ENCODE data around the gene ACO1.
A peak's percentile ranks its signal among the peaks of the same experiment; 100 is the strongest.

The ACO1 gene

DNA sequence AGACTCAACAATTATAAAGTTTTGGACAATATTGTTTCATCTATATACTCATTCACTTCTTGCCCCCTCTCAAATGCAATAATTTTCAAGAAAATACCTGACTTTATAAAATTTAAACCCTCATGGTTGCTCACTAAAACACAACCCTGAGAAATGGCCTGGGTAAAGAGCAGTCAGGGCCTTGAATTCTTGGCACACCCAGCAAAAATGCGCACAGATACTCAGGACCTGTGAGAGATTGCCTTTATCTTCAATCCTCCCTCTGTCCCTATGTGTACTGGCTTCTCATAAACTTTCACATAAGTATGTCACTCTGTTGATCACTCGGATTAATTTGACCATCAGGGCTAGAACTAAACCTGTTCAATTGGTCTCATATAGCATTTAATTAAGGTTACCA is 12.8 kb upstream of the ACO1 start:
- H3K9me3 Mint-ChIP-seq, result no peaks in the 10 kb centered on the region
- no peak overlapping the region for H3K4me3 Mint-ChIP-seq
- H3K27ac Mint-ChIP-seq, result no peak overlapping the region

DNA sequence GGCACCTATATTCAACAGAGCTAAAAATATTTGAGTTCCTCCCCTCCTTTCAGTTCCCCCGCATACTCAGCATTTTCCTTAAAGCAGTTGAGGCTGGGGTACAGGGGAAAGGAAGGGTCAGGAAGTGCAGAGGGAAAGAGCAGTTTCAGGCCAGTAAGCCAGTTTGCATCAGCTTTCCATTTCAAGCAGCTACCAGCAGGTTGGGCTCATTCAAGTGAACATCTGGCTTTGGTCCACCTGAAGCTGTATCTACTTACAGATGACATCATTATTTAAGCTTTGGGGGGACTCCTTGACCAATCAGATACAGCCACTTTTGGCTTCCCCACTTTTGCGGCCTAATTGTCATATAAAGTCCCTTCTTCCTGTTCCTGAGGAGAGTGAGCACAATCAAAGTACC is 8.2 kb upstream of the ACO1 start:
- peaks cover 9% of the 10 kb centered on the region for H3K4me1 Mint-ChIP-seq
- no peaks in the 10 kb centered on the region for H3K36me3 Mint-ChIP-seq
- H3K4me3 Mint-ChIP-seq, result no peak overlapping the region
- H3K9me3 Mint-ChIP-seq, result no peaks in the 10 kb centered on the region
- H3K27me3 Mint-ChIP-seq, result no peaks in the 10 kb centered on the region
- H3K27ac Mint-ChIP-seq, result no peak overlapping the region

More for the DNA sequence above, 12.8 kb upstream of the ACO1 start:
- H3K4me1 Mint-ChIP-seq, result no peaks in the 10 kb centered on the region
- no peaks in the 10 kb centered on the region for H3K27me3 Mint-ChIP-seq
- no peaks in the 10 kb centered on the region for H3K36me3 Mint-ChIP-seq

DNA sequence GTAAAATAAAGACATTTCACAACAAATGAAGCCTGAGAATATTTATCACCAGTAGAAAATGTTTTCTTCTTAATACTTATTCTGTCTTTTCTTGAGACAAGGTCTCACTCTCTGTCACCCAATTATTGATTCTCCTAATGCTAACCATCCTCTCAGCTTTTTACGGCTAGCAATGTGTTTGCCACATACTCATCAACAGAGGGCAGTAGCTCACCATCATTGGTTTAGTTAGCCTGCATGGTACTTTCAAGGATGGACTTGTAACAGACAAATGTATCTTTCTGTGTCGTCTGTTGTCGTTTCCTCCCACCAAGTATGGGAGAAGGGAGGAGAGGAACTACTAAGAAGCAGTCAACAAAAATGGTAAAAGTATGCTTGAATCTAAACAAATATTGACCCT is 5.9 kb upstream of the ACO1 start:
- Mint-ChIP-seq H3K4me1 (peaks cover 11% of the 10 kb centered on the region), H3K27ac (peak overlapping the region; percentile 27), H3K4me3 (no peak overlapping the region), H3K9me3 (no peaks in the 10 kb centered on the region), H3K36me3 (no peaks in the 10 kb centered on the region), H3K27me3 (peaks cover 3% of the 10 kb centered on the region)

DNA sequence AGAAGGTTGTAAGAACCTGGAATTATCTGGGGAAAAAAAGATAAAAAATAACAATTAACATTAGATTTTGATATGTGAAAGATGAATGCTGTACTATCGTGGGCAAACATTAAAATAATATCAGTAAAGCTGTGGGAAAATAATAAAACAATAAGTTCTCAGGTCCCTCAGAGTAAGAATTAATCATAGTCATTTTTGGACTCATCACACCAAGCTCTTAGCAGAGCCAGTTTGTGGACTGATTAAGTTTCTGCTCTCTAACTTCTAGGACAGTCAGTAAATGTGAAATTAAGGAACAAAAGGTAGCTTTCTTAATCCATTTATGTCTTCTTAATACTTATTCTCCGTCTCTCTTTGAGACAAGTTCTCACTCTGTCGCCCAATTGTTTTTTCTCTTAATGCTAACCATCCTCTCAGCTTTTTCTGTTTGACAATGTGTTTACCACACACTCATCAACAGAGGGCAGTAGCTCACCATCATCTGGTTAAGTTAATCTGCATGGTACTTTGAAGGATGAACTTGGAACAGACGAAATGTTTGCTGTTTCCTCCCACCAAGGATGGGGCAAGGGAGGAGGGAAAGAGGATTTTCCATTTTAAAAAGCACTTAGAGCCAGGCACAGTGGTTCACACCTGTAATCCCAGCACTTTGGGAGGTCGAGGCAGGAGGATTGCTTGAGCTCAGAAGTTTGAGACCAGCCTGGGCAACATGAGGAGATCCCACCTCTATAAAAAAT is 5.3 kb upstream of the ACO1 start:
- H3K27ac Mint-ChIP-seq, result no peak overlapping the region
- no peaks in the 10 kb centered on the region for H3K36me3 Mint-ChIP-seq
- peaks cover 3% of the 10 kb centered on the region for H3K27me3 Mint-ChIP-seq
- no peaks in the 10 kb centered on the region for H3K9me3 Mint-ChIP-seq
- H3K4me3 Mint-ChIP-seq, result no peak overlapping the region
- peaks cover 16% of the 10 kb centered on the region for H3K4me1 Mint-ChIP-seq

DNA sequence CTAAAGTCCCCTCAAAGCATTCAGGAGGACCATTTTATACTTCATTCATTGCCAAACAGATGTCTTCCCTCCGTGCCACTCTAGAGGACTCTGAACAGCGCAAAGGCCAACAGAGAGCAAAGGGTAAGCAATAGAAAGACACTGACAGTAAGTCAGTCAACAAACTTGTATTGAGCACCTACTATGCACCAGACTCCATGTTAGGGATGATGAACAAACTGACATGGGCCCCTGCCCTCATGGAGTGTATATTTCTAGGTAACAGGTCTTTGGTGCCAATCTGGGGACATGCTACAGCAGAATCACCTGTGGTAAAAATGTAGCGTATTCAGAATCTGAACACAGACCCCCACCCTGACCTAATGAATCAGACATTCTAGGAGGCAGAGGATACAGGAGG is 3.5 kb upstream of the ACO1 start:
- Mint-ChIP-seq H3K4me1 (peaks cover 21% of the 10 kb centered on the region), H3K27me3 (peaks cover 3% of the 10 kb centered on the region), H3K27ac (no peak overlapping the region), H3K9me3 (no peaks in the 10 kb centered on the region), H3K36me3 (no peaks in the 10 kb centered on the region), H3K4me3 (no peak overlapping the region)

DNA sequence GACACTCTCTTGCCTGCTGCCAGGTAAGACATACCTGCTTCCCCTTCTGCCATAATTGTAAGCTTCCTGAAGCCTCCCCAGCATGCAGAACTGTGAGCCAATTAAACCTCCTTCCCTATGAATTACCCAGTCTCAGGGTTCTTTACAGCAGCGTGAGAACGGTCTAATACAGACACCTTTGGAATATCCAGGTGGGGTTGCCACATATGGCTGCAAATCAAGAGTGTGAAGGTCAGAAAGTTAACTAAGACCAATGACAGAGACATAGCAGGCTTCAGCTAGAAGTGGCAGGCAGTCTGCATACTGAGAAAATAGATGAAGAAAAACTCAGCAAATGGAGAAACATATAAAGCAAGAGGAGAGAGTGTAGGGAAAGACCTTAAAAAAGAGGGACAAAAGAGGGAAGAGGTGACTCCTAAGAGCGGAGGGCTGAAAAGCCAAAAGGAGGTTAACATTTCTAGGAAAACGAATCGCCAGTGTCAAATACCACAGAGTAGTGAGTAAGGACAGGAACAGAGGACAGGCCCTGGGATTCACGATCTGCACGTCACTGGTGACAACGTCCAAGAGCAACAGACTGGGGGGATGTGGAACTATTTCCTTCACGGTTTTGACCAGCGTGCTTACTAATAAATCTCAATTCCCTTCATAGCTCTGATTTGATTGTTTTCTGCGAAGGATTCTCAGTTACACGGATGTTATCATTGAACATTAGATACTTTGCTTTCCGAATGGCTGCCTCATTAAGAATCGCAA is 1.7 kb upstream of the ACO1 start:
- H3K36me3 Mint-ChIP-seq, result no peaks in the 10 kb centered on the region
- H3K4me1 Mint-ChIP-seq, result peaks cover 31% of the 10 kb centered on the region
- H3K27ac Mint-ChIP-seq, result no peak overlapping the region
- no peak overlapping the region for H3K4me3 Mint-ChIP-seq
- peaks cover 3% of the 10 kb centered on the region for H3K27me3 Mint-ChIP-seq
- H3K9me3 Mint-ChIP-seq, result no peaks in the 10 kb centered on the region

DNA sequence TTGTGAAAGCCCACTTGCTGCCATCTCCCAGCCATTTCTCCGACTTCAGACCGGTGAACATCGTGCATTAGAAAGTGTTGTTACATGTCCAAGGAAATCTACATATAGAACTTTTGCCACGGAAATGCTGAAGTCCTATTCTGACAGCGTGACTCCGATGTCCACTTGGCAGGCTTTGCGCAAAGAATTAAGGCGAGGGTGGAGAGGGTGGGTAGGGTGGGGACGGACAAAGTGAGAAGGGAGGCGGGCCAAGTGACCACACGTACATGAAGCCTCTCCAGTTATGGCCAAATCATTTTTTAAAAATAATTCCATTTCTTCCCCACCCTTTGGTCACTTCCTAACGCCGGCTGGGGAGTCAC is 460 bp upstream of the ACO1 start:
- H3K27me3 Mint-ChIP-seq, result peaks cover 3% of the 10 kb centered on the region

DNA sequence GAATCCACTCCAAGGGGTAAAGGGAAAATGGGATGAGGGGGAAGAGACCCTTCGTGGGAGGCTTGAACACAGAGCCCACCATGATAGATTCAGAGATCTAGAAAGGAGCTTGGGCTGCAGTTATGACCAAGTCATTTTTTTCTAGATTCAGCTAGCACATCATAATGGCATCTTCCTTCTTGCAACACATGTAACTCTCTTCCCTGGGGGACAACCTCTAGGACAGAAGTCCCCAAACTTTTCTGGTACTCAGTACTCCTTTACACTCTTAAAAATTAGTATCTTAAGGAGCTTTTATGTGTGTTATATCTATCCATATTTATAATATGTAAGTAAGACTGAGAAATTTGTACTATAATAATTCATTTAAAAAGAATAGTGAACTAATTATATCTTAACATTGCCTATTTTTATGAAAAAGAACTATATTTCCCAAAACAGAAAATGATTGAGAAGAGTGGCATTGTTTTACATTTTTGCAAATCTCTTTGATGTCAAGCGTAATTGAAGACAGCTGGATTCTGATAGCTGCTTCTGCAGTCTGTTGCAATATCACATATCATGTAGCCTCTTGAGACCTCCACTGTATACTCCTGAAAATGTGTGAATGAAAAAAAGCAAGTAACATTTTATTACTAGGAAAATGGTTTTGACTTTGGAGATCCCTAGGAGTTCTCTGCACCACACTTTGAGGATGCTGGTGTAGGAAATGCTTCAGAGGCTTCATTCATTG is 875 bp downstream of the ACO1 start:
- Mint-ChIP-seq H3K4me3 (peak overlapping the region; percentile 83), H3K4me1 (peaks cover 22% of the 10 kb centered on the region), H3K27me3 (peaks cover 3% of the 10 kb centered on the region), H3K27ac (no peak overlapping the region), H3K36me3 (no peaks in the 10 kb centered on the region), H3K9me3 (no peaks in the 10 kb centered on the region)

More for the DNA sequence above, 460 bp upstream of the ACO1 start:
- no peaks in the 10 kb centered on the region for H3K36me3 Mint-ChIP-seq
- H3K27ac Mint-ChIP-seq, result no peak overlapping the region
- peaks cover 26% of the 10 kb centered on the region for H3K4me1 Mint-ChIP-seq
- no peaks in the 10 kb centered on the region for H3K9me3 Mint-ChIP-seq
- peak overlapping the region; percentile 84 for H3K4me3 Mint-ChIP-seq

DNA sequence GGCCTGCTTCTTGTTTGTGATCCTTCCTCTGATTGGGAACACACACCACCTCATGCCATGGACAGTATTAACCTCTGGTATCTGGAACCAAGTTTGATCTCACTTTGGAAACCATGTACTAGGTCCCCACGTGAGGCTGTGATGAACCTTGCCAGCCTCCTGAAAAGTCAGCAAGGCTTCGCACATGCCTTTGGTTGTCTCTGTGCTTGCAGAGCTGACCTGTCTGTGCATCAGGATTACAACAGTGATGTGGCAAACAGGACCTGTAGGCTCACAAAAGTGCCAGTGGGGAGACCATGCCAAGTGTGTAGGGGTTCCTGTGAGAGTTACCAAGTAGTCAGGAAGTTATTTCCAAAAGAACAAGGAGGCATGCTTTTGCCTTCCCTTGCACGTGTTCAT is 1.4 kb downstream of the ACO1 start:
- peaks cover 3% of the 10 kb centered on the region for H3K27me3 Mint-ChIP-seq
- peaks cover 22% of the 10 kb centered on the region for H3K4me1 Mint-ChIP-seq
- H3K36me3 Mint-ChIP-seq, result no peaks in the 10 kb centered on the region
- no peak overlapping the region for H3K27ac Mint-ChIP-seq
- H3K4me3 Mint-ChIP-seq, result no peak overlapping the region
- H3K9me3 Mint-ChIP-seq, result no peaks in the 10 kb centered on the region

DNA sequence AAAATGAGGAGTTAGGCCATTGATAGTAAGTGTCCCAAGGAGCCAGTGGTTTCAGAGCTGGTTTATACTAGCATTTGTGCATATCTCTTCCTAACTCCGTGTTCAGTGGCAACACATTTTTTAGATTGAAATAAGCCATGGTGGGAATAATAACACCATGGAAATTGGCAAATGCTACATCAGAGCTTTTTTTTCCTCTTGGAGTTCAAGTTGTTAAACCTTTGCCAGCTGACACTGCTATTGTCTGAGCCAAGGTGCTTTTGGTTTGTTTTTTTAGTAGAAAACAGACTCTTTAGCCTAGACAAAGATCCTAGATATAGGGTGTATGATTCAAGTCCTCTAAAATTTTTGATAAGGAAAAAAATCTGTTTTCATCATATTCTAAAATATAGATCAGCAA is 2.8 kb downstream of the ACO1 start:
- Mint-ChIP-seq H3K4me3 (no peak overlapping the region), H3K27ac (no peak overlapping the region), H3K9me3 (no peaks in the 10 kb centered on the region), H3K4me1 (peaks cover 22% of the 10 kb centered on the region), H3K27me3 (peaks cover 3% of the 10 kb centered on the region), H3K36me3 (no peaks in the 10 kb centered on the region)

DNA sequence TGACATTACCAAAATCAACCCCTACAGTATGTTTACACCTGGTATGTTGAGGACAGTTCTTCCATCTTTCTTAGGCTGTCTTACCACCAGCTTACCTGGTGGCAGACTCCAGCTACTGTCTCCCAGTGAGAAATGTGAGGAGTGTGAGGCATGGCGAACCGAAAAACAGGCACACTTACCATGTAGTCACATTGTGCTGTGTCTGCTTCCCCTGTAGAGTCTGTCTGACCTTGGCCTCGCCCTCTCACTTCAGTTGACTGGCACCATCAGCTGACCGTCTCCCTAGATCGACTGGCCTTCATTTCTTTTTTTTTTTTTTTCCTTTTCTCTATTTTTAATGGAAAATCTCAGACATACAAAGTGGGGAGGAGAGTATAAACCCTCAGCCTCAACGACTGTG is 4.9 kb downstream of the ACO1 start:
- Mint-ChIP-seq H3K9me3 (no peaks in the 10 kb centered on the region), H3K36me3 (peaks cover 7% of the 10 kb centered on the region), H3K4me3 (no peak overlapping the region), H3K27ac (no peak overlapping the region), H3K27me3 (no peaks in the 10 kb centered on the region), H3K4me1 (peaks cover 19% of the 10 kb centered on the region)

DNA sequence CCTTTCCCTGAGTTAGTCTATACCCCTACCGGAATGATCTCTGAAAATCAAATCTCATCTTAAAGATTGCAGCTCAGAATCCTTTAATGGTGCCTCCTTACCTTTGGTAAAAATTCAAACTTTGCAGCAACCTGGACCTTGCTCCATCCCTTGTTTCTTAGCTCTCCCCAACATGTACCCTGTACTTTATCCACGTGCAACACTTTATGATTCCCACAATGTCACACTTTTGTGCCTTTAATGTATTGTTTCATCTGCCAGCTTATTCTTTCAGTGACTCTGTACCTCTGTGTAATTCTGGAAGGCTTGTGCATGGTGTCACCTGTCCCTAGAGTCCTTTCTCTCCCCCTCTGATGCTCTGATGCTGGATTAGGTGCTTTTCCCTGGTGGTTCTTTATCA is 9.5 kb downstream of the ACO1 start:
- no peaks in the 10 kb centered on the region for H3K27me3 Mint-ChIP-seq

DNA sequence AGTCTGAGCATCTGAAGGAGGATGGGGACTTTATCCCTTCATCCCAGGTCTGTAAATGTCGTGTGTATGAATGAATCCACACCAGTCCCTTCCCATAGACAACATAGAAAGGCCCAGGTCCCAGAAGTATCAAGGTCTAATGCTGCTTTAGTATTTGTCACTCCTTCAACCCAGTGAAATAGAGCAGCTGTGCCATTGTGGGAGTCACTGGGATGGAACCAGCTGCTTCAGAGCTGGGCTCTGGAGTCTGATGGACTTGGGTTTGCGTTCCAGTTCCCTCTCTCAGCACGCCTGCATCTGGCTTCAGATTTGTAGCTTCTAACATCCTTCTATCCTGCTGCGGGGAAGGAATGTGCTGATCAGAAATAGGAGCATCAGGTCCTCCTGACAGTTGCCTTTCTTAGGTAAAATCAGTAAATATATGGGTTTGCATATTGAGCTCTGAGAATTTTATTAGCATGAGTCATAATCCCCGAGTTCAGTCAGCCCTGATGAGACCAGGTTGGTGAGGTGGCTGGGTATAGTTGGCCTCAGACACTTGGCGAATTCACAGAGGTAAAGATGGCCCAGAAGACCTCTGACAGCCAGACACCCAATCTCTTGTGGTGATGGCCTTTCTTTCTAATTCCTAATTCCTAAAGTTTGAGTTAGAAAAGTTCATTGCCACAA is 10.1 kb downstream of the ACO1 start:
- H3K4me1 Mint-ChIP-seq, result peaks cover 5% of the 10 kb centered on the region
- no peaks in the 10 kb centered on the region for H3K9me3 Mint-ChIP-seq
- H3K27ac Mint-ChIP-seq, result no peak overlapping the region
- H3K27me3 Mint-ChIP-seq, result no peaks in the 10 kb centered on the region
- no peak overlapping the region for H3K4me3 Mint-ChIP-seq
- H3K36me3 Mint-ChIP-seq, result peaks cover 7% of the 10 kb centered on the region

More for the DNA sequence above, 9.5 kb downstream of the ACO1 start:
- no peak overlapping the region for H3K4me3 Mint-ChIP-seq
- H3K9me3 Mint-ChIP-seq, result no peaks in the 10 kb centered on the region
- H3K27ac Mint-ChIP-seq, result no peak overlapping the region
- peaks cover 5% of the 10 kb centered on the region for H3K4me1 Mint-ChIP-seq
- H3K36me3 Mint-ChIP-seq, result peaks cover 7% of the 10 kb centered on the region

DNA sequence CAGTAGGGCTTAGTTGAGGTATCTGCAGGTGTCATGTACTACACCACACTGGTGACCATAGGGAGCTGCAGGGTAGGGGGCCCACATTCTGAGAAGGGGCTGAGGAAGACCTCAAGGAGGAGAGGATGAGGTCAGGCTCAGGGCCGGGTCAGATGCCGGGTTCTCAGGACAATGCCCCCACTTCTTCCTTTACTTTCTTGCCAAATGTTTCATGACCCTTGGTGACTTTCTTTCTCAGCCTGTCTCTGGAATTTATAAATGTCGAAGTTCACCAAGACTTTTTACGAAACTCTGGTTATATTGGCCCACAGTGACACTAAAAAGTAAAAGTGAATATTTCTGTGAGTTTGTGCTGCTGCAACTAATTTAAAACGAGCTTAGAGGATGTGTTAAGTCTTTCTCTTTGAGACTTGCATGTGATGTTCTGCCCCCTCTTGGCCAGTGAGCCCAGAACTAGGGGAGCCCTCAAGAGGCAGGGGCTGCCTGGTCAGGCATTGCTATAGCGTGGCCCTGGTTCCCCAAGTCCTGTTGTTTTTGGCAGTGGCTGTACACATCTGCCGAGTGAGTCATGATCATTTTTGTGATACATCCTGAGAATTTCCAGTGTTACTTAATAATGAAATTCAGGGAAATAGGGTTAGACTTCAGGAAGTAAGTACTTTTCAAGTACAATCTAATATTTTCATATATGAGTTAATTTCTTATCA is 11.2 kb downstream of the ACO1 start:
- peaks cover 5% of the 10 kb centered on the region for H3K4me1 Mint-ChIP-seq

DNA sequence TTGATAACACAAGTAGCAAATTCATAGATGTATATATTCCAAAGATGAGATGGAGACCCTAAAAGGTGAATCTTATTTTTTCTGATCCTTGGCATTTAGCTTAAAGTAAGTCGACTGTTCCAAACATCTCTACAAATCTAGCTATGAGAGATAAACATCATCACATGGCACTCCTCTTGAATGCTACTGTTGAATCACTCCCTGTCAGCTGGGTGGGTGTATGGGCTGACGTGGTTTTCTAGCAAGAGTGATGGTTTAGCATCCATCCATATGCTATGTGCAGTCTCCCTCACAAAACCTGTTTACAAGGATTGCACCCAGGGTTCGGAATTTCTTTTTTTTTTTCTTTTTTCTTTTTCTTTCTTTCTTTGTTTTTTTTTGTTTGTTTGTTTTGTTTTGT is 13.8 kb downstream of the ACO1 start:
- Mint-ChIP-seq H3K4me3 (no peak overlapping the region), H3K4me1 (peaks cover 5% of the 10 kb centered on the region), H3K27ac (no peak overlapping the region), H3K9me3 (no peaks in the 10 kb centered on the region), H3K36me3 (peaks cover 7% of the 10 kb centered on the region), H3K27me3 (no peaks in the 10 kb centered on the region)

More for the DNA sequence above, 11.2 kb downstream of the ACO1 start:
- Mint-ChIP-seq H3K36me3 (peaks cover 7% of the 10 kb centered on the region), H3K27ac (no peak overlapping the region), H3K27me3 (no peaks in the 10 kb centered on the region), H3K4me3 (no peak overlapping the region), H3K9me3 (no peaks in the 10 kb centered on the region)

Data from activated naive CD4-positive, alpha-beta T cell treated with anti-CD3 and anti-CD28 coated beads, Interleukin-2, amount 50 U/mL, for 24 hours (primary cell).